ENCODE measurements around the gene PNMT. TPM values are rescaled to one million over a fixed set of nuclear protein-coding genes. Genes with fewer than 3 reads are reported as not detected.
A peak's percentile ranks its signal among the peaks of the same experiment; 100 is the strongest.

The PNMT gene
- total RNA-seq, 4 donors from 2014 or later, result 0.26 to 8.4 (median 1.3) TPM

- intact Hi-C loops (cut with DNase I), result loop anchor here (5.0 kb wide), 1 partner anchor 135 kb away; no protein-coding TSS in a partner anchor
- TF ChIP-seq POLR2A (IDR thresholded peaks at IDR 0.05), result no peak
- TF ChIP-seq, protein P1, sequence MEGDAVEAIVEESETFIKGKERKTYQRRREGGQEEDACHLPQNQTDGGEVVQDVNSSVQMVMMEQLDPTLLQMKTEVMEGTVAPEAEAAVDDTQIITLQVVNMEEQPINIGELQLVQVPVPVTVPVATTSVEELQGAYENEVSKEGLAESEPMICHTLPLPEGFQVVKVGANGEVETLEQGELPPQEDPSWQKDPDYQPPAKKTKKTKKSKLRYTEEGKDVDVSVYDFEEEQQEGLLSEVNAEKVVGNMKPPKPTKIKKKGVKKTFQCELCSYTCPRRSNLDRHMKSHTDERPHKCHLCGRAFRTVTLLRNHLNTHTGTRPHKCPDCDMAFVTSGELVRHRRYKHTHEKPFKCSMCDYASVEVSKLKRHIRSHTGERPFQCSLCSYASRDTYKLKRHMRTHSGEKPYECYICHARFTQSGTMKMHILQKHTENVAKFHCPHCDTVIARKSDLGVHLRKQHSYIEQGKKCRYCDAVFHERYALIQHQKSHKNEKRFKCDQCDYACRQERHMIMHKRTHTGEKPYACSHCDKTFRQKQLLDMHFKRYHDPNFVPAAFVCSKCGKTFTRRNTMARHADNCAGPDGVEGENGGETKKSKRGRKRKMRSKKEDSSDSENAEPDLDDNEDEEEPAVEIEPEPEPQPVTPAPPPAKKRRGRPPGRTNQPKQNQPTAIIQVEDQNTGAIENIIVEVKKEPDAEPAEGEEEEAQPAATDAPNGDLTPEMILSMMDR (IDR thresholded peaks at IDR 0.05), result no peak
- H3K4me1 ChIP-seq, result peaks cover 39 to 69% (median 53%) of the 10 kb centered on the region in 3 donors
- H3K27me3 ChIP-seq, result peaks cover 0 to 59% (median 5%) of the 10 kb centered on the region in 4 donors
- peak overlapping the region in 1 of 4 donors; percentile 19 for H3K4me3 ChIP-seq
- peak overlapping the region in 2 of 4 donors; percentile 11 to 43 for H3K27ac ChIP-seq
- WGBS, 2 donors, result 38 to 40% methylated on average over 11 to 15 of the region's 16 CpGs
- DNase-seq, result no peak
- no peaks in the 10 kb centered on the region for H3K9me3 ChIP-seq
- no peaks in the 10 kb centered on the region for H3K36me3 ChIP-seq
Measured at GRCh38 chr17:39622380-39623006, 45.8 kb upstream of the PNMT start.

GRCh38 chr17:39623356-39623950 lies 44.8 kb upstream of the PNMT start:
- WGBS, 2 donors, result 17 to 19% methylated on average over 2 to 8 of the region's 16 CpGs
- TF ChIP-seq, protein P1 (IDR thresholded peaks at IDR 0.05), result peak; percentile 90 to 96 (median 94)
- no peak for TF ChIP-seq POLR2A (IDR thresholded peaks at IDR 0.05)
- intact Hi-C loops (cut with DNase I), result loop anchor here (5.0 kb wide), 1 partner anchor 134 kb away; no protein-coding TSS in a partner anchor
- Histone ChIP-seq H3K27me3 (peaks cover 0 to 60% (median 9%) of the 10 kb centered on the region in 4 donors), H3K9me3 (no peaks in the 10 kb centered on the region), H3K36me3 (no peaks in the 10 kb centered on the region), H3K4me3 (no peak overlapping the region), H3K4me1 (peaks cover 39 to 72% (median 52%) of the 10 kb centered on the region in 3 donors), H3K27ac (peak overlapping the region in 1 of 4 donors; percentile 46)
- no peak for DNase-seq

DNA sequence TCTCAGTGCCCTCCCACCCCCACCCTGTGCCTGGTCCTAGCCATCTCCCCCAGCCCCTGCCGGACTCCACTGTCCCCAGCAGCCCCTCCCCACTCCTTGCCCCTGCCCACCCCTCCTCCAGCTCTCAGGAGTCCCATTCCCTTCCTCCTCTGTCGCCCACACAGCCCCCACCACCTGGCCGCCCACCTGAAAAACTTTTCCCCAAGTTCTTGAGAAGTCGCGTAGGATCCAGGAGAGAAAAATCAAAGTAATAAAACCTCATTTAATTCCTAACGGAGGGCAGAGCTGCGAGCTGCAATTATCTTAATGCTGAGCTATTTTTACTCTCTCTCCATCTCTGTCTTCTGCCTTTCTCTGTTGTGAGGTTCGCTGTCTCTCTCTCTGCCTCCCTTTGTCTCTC lies 43.9 kb upstream of the PNMT start:
- H3K36me3 ChIP-seq, result no peaks in the 10 kb centered on the region
- no peak for TF ChIP-seq POLR2A (IDR thresholded peaks at IDR 0.05)
- TF ChIP-seq, protein P1 (IDR thresholded peaks at IDR 0.05), result no peak
- DNase-seq, result no peak
- WGBS, 2 donors, result 75 to 84% methylated on average over 7 to 8 of the region's 8 CpGs
- peaks cover 0 to 61% (median 9%) of the 10 kb centered on the region in 4 donors for H3K27me3 ChIP-seq
- H3K4me1 ChIP-seq, result peaks cover 39 to 76% (median 47%) of the 10 kb centered on the region in 3 donors
- H3K9me3 ChIP-seq, result no peaks in the 10 kb centered on the region
- intact Hi-C loops (cut with DNase I), result loop anchor here (5.0 kb wide), 1 partner anchor 133 kb away; no protein-coding TSS in a partner anchor
- no peak overlapping the region for H3K4me3 ChIP-seq
- peak overlapping the region in 1 of 4 donors; percentile 46 for H3K27ac ChIP-seq

- intact Hi-C loops (cut with DNase I), result no loop called here
- Histone ChIP-seq H3K27me3 (peaks cover 0 to 66% (median 9%) of the 10 kb centered on the region in 4 donors), H3K36me3 (no peaks in the 10 kb centered on the region), H3K27ac (peak overlapping the region in 2 of 4 donors; percentile 5 to 46), H3K9me3 (no peaks in the 10 kb centered on the region), H3K4me3 (no peak overlapping the region), H3K4me1 (peaks cover 39 to 77% (median 47%) of the 10 kb centered on the region in 3 donors)
- no peak for TF ChIP-seq POLR2A (IDR thresholded peaks at IDR 0.05)
- TF ChIP-seq, protein P1 (IDR thresholded peaks at IDR 0.05), result no peak
- DNase-seq, result no peak
- 26 to 57% methylated on average over 3 of the region's 5 CpGs for WGBS, 2 donors
Measured at GRCh38 chr17:39625198-39625785, 43.0 kb upstream of the PNMT start.
